ENCODE data around the gene PARVG.

- TF ChIP-seq POLR2A (IDR thresholded peaks at IDR 0.05): no peak
- no peak for TF ChIP-seq CTCF (IDR thresholded peaks at IDR 0.05)
Measured at GRCh38 chr22:44192816-44193534, 12.2 kb downstream of the PARVG start.

Data from uterus (tissue), 2 donors.